NCI-H2107 (cell line): ENCODE results near the gene PIBF1.
"Not testable (repeated sequence)": the region's sequence is repeated elsewhere in the genome, so short reads cannot be mapped to it uniquely, and the experiment has no call there.

Source experiments
- DNase-seq: peaks from one replicate; lab custom pipeline; 2025; lab: John Stamatoyannopoulos, UW

Gene PIBF1

GRCh38 chr13:72911981-72912380 is 130.0 kb downstream of the PIBF1 start:
- DNase-seq: no peak

- DNase-seq: no peak
Observed at GRCh38 chr13:72920097-72920496, 138.2 kb downstream of the PIBF1 start.

- DNase-seq: no peak
Observed at GRCh38 chr13:72931311-72931710, 149.4 kb downstream of the PIBF1 start.

- DNase-seq: no peak
Observed at GRCh38 chr13:72932250-72932649, 150.3 kb downstream of the PIBF1 start.

GRCh38 chr13:72946267-72946666 is 164.3 kb downstream of the PIBF1 start:
- DNase-seq: not testable (repeated sequence)

- no peak for DNase-seq
Observed at GRCh38 chr13:72952529-72953141, 170.7 kb downstream of the PIBF1 start.

GRCh38 chr13:72953391-72953965 is 171.5 kb downstream of the PIBF1 start:
- DNase-seq: no peak

GRCh38 chr13:72959643-72960042 is 177.7 kb downstream of the PIBF1 start:
- DNase-seq: no peak

- DNase-seq: no peak
Observed at GRCh38 chr13:72960114-72960513, 178.2 kb downstream of the PIBF1 start.

GRCh38 chr13:72960541-72960940 is 178.6 kb downstream of the PIBF1 start:
- no peak for DNase-seq

GRCh38 chr13:72963762-72964161 is 181.8 kb downstream of the PIBF1 start:
- DNase-seq: no peak

GRCh38 chr13:72970301-72970880 is 188.5 kb downstream of the PIBF1 start:
- DNase-seq: no peak

GRCh38 chr13:72970956-72971355 is 189.0 kb downstream of the PIBF1 start:
- no peak for DNase-seq

- DNase-seq: no peak
Observed at GRCh38 chr13:72973234-72973633, 191.3 kb downstream of the PIBF1 start.

GRCh38 chr13:72983085-72983768 is 201.3 kb downstream of the PIBF1 start:
- no peak for DNase-seq

GRCh38 chr13:72985610-72986009 is 203.7 kb downstream of the PIBF1 start:
- DNase-seq: no peak

- no peak for DNase-seq
Observed at GRCh38 chr13:72986197-72986596, 204.3 kb downstream of the PIBF1 start.

GRCh38 chr13:72990953-72991352 is 209.0 kb downstream of the PIBF1 start:
- no peak for DNase-seq

- no peak for DNase-seq
Observed at GRCh38 chr13:72998012-72998411, 216.1 kb downstream of the PIBF1 start.

GRCh38 chr13:73000027-73000674 is 218.2 kb downstream of the PIBF1 start:
- DNase-seq: no peak

GRCh38 chr13:73001971-73002370 is 220.0 kb downstream of the PIBF1 start:
- no peak for DNase-seq

- DNase-seq: no peak
Observed at GRCh38 chr13:73011751-73012150, 229.8 kb downstream of the PIBF1 start.

- DNase-seq: no peak
Observed at GRCh38 chr13:73015805-73016204, 233.9 kb downstream of the PIBF1 start.
